HG02938 (cell line): ENCODE results near the gene GTPBP3.

Source experiments
- ATAC-seq: cut with Tn5 transposase; IDR thresholded peaks from one replicate; pipeline ENCODE4 v1.9.1; 2021; ENCODE audit warnings: mild to moderate bottlenecking, moderate library complexity; ENCODE audit not compliant: unreplicated experiment

Gene GTPBP3

DNA sequence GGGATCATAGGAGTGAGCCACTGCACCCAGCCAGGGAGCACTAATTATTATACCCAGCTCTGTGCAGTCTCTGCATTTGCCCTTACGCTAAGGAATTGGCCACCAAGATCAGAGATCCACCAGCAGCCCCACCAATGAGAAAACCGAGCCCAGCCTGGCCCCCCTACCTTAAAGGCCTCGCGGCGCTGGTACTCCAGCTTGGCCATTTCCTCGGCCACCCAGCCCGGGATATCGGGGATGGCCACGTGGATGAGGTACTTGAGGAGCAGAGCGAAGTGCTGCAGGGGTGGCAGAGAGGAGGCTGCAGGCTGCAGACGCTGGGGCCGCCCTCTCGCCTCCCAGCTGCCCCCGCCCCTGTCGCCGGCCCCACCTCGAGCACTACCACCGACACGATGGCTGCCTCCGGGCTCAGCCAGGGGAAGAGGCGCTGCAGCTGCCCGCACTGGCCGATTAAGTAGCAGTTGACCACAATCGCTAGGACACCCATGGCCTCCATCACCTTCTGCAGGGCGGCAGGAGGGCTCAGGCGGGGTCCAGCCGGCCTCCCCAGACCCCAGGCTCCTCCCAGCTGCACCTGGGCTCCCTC, 10.2 kb upstream of the GTPBP3 start:
- no peak for ATAC-seq

DNA sequence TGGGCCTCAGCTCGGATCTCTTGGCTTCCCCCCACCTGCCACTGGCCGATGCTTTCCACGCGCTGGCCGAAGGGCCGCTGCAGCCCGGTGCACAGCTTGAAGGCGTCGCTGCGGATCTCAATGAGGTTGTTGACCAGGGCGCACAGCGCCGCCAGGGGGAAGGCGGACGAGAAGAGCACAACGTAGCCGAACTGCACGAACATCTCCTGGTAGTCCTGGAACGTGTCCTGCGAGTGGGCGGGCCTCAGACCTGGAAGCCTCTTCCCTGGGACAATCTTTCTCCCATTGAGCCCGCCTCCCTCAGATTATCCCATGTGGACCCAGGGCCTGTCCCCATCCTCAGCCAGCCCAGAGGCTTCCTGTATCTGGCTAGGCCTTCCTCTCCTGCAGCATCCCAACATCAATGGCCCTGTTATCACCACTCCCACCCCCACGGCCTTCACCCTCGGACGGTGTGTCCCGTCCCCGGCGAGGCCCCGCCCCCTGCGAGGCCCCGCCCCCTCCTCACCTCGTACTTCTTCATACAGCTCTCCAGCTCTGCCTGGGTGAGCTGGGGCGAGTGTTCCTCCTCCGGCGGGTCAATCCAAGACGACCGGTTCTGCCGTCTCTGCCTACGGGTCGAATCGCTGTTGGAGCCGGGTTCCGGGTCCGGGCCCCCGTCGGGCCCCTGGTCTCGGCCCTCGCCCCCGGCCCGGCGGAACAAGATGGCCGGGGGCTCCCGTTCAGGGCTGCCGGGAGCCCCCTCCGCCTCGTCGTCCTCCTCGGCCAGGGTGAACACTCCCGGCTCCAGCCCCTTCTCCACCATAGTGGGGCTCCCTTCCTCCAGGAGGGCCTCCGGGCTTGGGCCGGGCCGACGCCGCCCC, 9.5 kb upstream of the GTPBP3 start:
- no peak for ATAC-seq

DNA sequence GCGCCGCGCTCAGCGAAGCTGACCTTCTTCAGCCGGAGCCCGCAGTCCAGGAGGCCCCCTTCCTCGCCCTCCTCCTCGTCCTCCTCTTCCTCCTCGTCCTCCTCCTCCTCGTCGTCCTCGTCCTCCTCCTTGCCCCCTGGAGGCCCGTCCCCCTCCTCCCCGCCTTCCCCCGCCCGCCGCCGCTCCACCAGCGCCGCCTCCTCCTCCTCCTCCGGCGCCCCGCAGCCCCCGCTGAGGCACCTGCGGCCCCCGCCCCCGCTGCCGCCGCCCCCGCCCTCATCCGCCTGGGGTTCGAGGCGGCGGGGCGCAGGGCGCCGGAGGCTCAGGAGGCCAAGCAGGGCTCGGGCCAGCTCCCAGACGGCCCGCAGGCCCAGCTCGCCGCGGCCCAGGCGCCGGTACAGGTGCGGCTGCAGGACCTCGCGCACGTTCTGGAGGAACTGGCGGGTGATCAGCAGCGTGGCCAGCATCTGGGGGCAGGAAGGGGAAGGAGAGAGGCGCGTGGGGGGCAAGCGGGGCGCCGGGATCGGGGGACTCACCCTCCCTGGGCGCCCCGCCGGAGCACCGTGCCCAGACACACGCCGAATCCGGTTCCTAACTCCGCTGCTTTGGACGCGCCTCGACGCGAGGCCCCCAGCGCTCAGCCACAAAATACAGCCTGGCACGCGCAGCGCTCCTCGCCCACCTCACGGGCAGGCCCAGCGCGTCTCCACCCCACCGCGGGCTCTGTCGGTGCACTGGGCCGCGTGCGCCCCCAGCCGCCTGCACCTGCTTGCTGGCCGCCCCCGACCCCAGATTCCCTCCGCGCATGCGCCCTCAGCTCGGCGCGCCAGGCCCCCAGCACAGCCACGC, 8.6 kb upstream of the GTPBP3 start:
- no peak for ATAC-seq

DNA sequence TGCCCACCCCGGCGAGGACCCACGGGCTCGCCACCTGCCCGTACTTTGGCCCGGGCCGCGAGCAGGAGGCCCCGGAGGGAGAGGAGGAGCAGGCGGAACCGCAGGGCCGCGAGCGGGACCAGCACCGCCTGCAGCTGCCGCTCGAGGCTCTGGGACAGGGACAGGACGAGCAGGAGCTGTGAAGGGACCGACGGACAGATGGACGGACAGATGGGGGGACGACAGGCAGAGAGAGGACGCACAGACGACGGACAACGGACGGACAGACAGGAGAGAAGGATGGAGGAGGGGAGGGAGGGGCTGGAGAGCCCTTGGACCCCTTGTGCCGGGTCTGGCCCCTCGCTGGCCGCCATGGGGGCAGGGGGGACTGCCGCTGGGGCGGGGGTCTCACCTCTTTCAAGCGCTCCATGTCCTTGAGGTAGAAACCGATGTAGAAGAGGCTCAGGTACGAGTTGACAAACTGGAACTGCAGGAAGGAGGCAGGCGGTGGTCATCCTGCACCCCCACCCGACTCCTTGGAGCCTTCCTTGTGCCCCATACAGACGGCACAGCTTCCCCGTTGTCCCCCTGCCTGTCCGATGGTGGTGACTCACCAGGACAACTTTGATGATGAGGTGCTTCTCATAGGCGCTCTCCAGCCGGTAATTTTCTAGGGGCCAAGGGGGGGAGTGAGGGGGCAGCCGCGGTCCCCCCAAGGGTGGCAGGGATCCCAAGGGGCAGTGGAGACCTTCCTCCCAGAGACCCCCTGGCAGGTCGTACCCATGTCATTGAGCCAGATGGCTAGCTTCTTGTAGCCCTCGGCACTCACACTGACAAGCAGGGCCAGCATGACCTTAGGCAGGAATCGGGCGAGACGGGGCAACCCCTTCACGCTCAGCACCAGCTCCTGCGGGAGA, 7.7 kb upstream of the GTPBP3 start:
- no peak for ATAC-seq

DNA sequence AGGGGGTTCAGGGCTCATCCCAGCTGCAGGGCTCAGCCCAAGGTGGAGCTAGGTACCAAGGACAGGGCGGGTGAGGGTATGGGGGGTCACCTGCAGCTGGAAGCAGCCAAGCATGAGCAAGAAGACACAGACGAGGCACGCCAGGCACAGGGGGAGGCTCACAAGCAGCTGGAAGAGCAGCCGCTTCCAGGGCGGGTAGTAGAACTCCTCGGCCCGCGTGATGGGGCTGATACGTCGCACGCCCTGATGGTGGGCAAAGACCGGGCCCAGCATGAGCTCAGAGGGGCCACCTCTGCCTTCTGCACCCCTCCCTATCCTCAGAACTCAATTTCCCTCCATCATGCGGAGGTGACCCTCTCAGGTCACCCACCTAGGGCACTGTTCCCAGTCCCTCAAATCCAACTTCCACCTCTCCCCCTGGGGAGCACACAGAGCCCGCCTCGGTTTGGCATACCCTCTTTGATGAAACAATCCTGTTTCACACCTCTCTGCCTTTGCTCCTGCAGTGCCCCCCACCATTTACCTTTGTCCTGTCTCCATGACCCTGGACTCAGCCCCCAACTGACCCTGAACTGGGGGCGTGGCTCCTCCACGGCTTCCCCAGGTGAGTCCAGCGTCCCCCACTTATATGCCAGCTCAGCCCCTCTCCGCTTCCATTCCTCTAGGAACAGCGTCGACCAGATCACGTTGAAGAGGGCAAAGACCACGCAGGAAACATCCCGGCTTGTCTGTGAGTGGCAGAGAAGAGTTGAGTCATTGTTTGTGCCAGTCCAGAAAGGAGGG, 6.9 kb upstream of the GTPBP3 start:
- ATAC-seq = no peak

DNA sequence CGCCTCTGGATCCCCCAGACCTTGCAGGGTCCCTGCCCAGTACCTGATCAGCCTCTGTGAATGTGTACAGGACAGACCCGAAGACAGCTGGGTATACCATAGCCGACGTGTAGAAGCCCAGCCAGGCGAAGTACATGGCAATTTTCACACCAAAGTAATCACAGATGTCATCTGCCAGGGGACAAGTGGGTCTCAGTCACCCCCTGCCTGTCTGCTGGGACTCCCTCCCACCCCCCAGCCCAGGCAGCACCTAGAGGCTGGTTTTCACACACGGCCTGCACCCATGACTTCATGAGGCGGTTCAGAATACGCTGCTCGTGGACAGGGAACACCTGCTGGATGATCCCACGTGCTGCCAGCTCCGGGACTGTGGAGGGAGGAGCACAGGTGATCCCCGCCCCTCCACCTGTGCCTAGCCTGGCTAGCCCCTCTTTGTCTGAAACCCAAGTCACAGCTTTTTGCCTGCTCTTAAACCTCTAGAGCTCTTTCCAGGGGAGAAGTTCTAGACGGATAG, 6.3 kb upstream of the GTPBP3 start:
- ATAC-seq = no peak

DNA sequence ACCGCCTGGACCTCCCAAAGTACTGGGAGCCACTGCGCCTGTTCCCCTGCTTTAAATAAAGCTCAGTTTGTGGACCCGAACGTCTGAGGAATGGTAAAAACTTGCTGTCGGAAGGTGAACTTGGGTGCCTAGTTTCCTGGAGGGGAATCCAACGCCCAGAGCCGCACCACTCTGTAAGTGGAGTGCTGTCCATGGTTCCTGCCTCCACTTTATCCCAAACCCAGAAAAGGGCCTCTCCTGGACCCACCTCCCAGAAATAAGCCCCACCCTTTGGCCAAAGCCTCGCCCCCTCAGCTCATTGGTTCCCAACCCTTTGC, 5.0 kb upstream of the GTPBP3 start:
- ATAC-seq = no peak

DNA sequence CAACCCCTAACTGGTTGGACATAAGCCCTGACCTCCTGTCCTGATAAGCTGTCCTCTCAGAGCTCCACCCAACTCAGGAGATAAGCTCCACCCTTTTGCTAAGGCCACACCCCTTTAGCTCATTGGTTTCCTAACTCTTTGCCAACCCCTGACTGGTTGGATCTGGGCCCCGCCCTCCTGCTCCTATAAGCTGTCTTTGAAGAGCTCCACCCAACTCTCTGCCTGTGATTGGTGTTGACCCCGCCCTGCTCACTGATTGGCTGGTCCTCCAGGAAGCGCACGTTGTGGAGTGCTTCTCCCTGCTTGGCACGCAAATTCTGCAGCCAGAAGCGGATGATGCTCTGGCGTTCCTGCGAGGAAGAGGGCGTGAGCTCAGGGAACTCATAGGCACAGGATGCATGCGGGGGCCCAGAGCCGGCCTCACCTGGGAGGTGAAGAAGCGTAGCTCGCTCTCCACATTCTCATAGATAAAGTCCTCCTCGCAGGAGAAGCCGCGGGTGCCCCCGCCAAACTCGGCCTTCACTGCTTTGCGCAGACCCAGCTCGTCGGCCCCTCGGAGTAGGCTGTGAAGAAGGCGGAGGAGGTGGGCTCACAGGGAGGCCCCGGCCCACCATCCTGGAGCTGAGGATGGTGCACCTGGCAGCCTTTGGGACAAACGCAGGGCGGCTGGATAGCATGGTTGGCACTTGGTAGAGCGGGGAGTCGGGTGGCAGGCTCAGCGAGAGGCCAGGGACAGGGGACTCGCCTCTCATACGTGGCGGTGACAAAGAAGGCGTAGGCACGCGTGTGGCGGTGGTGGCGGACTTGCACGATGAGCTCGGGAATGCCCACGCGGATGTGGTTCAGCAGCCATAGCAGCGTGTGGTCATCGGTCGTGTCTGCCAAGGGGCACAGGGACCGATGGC, 4.4 kb upstream of the GTPBP3 start:
- no peak for ATAC-seq

DNA sequence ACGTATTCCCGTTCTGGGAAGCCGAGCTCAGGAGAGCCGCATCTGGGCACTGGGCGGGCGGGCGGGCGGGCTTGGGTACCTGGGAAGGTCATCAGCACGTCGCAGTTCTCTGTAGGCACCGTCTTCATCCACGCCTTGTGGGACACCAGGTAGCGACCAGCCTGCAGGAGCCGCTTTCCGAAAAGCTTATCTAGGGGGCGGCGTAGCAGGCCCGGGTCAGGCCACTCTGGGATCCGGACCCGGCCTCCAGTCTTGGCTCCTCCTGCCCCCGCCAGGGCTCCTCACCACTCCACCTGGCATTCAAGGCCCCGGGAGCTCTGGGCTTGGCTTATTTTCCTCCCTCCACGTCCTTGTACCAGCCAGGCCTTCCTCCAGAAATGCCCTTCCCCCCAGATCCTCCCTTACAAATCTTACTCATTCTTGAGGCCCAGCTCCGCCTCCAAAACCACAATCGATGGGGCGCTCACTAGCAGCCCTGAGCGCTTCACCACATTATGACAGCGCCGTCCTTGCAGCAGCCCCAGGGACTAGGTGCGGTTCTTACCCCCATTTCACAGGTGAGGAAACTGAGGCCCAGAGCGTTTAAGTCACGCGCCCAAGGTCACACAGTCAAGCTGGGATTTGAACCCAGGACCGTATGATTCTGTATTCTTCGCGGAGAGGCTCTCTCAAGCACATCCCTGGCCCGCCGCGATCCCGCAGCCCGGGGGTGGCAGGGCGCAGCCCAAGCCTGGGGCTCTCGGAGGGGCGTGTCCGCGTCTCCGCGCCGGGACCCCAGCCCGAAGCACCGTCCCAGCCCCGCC, 3.5 kb upstream of the GTPBP3 start:
- no peak for ATAC-seq

DNA sequence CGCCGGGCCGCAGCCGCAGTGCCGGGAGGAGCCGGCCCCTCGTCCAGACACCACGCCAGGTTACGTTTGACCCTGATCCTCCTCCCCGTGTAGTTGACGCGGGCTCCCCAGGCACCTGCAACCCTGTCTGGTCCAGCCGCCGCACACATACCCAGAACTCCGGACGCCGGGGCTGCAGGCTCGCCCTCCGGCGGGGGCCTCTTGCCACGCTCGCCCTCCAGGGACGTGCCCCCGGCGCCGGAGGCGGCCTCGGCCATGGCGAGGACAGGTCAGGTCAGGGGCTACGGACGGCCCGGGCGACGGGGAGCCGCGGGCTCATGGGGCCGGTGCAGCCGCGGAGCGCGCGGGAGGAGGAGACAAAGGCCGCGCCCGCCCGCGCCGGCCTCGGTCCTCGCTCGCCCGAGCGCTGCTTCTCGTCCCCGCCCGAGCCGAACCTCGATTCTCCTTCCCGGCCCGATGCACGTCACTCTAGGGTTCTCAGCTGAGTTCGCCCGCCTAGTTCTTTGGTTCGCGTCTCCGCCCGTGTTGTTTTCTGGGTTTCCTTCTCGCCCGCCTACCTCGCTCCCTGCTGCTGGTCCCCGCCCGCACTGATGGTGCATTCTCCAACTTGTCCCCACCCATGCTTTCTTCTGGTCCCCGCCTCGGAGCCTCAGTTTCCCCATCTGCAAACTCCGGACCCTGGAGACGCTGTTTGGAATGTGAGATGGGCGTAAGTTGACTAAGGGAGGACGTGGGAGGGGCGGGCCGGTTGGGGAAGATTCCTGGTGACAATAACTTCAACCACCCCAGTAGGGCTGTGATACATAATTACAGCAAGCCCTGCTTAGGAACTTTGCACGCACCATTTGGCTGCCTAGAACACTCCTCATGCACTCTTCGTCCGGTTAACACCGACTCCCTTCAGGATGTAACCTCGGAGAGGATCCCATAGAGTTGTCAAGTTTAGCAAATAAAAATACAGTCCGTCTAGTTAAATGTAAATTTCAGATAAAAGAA, 2.6 kb upstream of the GTPBP3 start, which contains the start of gene ANO8:
TSS of gene ANO8 (minus strand) at position 442 of the 996 bp plus-strand sequence. CDS start at position 257, 185 bp downstream.
- no peak for ATAC-seq

DNA sequence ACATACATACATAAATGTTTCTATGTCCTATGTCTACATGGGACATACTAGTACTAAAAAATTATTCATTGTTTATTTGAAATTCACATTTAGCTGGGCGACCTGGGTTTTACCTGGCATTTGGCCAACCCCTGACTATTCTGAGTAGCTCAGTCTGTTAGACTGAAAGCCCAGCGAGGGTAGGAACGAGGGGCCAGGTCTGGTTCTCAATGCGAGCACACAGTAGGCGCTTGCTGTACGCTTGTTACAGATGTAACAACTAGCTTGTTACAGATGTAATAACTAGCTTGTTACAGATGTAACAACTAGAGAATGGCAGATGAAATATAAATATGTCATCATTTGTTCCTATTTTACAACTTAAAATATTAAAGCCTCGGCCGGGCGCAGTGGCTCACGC, 1.8 kb upstream of the GTPBP3 start:
- ATAC-seq = no peak

DNA sequence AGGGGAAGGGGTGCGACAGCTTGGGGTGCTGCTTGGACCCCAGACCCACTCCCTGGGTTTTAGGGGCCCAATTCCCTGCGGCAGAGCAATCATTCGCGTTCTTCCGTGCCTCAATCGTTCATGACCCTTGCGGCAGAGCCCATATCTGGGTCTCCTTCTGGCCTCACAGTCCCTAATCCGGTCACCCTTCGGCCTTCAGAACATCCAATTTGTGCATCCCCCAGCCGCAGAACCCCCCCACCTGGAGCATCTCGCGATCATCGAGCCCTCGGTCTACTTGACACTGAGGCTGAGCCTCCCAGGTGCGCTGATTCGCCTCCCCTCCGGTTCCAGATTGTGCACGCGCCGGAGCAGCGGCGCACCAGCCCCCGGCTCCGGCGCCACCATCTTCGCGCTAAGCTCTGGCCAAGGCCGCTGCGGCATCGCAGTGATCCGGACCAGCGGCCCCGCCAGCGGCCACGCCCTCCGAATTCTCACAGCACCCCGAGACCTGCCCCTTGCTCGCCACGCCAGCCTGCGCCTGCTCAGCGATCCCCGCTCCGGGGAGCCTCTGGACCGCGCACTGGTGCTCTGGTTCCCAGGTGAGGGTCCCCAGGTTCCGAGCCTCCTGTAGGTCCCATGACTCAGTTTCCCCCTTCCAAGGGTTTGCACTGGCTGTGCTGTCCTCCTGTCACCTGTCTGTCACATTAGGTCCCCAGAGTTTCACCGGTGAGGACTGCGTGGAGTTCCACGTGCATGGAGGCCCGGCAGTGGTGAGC, 501 bp downstream of the GTPBP3 start:
- ATAC-seq = no peak

DNA sequence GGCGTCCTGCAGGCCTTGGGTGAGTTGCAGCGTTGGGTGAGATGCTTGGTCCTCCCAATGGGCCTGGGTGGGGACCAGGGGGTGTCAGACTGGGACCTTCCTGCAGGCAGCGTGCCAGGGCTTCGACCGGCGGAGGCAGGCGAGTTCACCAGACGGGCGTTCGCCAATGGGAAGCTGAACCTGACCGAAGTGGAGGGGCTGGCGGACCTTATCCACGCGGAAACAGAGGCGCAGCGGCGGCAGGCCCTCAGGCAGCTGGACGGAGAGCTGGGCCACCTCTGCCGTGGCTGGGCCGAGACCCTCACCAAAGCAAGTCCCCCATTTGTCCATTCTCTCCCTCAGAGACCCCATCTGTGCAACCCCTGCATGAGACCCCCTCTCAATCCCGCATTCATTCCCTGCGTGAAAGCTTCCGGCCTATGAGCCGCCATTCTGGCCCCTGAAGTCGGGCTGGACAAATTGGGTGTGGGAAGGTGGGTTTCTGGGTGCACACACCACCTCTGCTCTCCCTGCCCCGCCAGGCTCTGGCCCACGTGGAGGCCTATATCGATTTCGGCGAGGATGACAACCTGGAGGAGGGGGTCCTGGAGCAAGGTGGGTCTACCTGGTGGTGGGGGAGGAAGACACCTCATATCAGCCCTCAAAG, 1.2 kb downstream of the GTPBP3 start:
- no peak for ATAC-seq

DNA sequence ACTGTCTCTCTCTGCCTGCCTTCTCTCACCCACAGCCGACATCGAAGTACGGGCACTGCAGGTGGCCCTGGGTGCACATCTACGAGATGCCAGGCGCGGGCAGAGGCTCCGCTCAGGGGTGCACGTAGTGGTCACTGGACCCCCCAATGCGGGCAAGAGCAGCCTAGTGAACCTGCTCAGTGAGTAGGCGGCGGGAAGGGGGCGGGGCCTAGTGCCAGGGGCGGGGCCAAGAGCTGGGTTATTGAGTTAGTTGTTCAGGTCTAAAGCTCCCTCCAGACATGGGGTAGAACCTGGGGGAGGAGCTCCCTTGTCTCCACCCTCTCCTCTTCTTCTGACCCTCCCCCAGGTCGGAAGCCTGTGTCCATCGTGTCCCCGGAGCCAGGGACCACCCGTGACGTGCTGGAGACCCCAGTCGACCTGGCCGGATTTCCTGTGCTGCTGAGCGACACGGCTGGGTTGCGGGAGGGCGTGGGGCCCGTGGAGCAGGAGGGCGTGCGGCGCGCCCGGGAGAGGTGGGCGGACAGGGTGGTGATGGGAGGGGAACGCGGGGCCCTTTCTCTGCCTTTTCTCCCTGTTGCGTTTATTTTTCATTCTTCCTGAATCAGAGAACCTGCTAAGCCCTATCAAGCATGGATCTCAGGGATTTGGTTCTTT, 1.9 kb downstream of the GTPBP3 start:
- no peak for ATAC-seq

DNA sequence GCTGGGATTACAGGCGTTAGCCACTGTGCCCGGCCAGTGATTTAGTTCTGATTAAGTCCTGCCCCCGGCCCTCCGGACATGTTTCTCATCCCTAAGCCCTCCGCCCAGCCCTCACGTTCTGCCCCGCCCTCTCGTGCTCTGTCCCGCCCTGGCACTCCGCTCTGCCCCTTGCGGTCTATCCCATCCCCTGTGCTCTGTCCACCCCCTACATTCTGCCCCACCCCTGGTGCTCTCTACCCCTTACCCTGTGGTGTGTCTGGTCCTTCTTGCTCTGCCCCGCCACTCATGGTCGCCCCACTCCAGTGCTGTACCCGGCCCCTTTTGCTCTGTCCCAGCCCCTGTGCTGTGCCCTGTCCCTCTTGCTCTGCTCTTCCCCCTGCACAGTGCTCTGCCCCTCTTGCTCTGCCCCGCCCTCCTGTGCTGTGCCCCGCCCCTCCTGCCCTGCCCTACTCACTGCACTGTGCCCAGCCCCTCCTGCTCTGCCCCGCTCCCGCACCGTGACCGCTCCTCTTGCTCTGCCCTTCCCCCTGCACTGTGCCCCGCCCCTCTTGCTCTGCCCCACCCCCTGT, 3.0 kb downstream of the GTPBP3 start:
- ATAC-seq = no peak
